Endometrial microvascular endothelial cells (primary cell): Measurements from ENCODE around the gene CFAP58. TPM values are rescaled to one million over a fixed set of nuclear protein-coding genes. Genes with fewer than 3 reads are reported as not detected.

Source experiments
- in situ Hi-C: cut with HindIII; loops from 2 replicates; pipeline ENCODE4 v1.10.0; 2017; ENCODE audit warnings: low sequenced_read_pairs, low pct_unique_long_range_greater_than_20kb; ENCODE audit errors: inconsistent ontology term
- total RNA-seq: library from RNA; depleted of rRNA; stranded (reverse); fragments of >200 nt; gene quantifications from one replicate; pipeline ENCODE4 v1.2.3, GENCODE V29; 2015; ENCODE audit errors: inconsistent ontology term

CFAP58 gene
- total RNA-seq, 1 donor from 2014 or later, result 0.28 TPM

- in situ Hi-C loops, result no loop called here
Observed at GRCh38 chr10:104403636-104404035, 50.0 kb downstream of the CFAP58 start.

- in situ Hi-C loops, result no loop called here
Observed at GRCh38 chr10:104406715-104407650, 53.4 kb downstream of the CFAP58 start.

GRCh38 chr10:104413528-104413927 lies 59.9 kb downstream of the CFAP58 start:
- in situ Hi-C loops, result no loop called here

GRCh38 chr10:104415526-104416165 lies 62.0 kb downstream of the CFAP58 start:
- in situ Hi-C loops, result no loop called here

- in situ Hi-C loops, result no loop called here
Observed at GRCh38 chr10:104416851-104417250, 63.2 kb downstream of the CFAP58 start.

GRCh38 chr10:104417637-104418292 lies 64.1 kb downstream of the CFAP58 start:
- in situ Hi-C loops, result no loop called here

GRCh38 chr10:104424719-104425118 lies 71.1 kb downstream of the CFAP58 start:
- in situ Hi-C loops, result no loop called here

GRCh38 chr10:104427989-104428388 lies 74.4 kb downstream of the CFAP58 start:
- in situ Hi-C loops, result no loop called here

GRCh38 chr10:104429846-104430245 lies 76.2 kb downstream of the CFAP58 start:
- in situ Hi-C loops, result no loop called here

- in situ Hi-C loops, result no loop called here
Observed at GRCh38 chr10:104430360-104430759, 76.7 kb downstream of the CFAP58 start.

GRCh38 chr10:104433669-104434068 lies 80.0 kb downstream of the CFAP58 start:
- in situ Hi-C loops, result no loop called here

GRCh38 chr10:104434601-104435000 lies 81.0 kb downstream of the CFAP58 start:
- in situ Hi-C loops, result no loop called here

GRCh38 chr10:104435822-104436221 lies 82.2 kb downstream of the CFAP58 start:
- in situ Hi-C loops, result no loop called here

GRCh38 chr10:104437226-104437625 lies 83.6 kb downstream of the CFAP58 start:
- in situ Hi-C loops, result no loop called here

GRCh38 chr10:104440221-104440620 lies 86.6 kb downstream of the CFAP58 start:
- in situ Hi-C loops, result no loop called here

- in situ Hi-C loops, result no loop called here
Observed at GRCh38 chr10:104441329-104442000, 87.8 kb downstream of the CFAP58 start.

- in situ Hi-C loops, result no loop called here
Observed at GRCh38 chr10:104445359-104445758, 91.7 kb downstream of the CFAP58 start.

- in situ Hi-C loops, result no loop called here
Observed at GRCh38 chr10:104446151-104446550, 92.5 kb downstream of the CFAP58 start.

- in situ Hi-C loops, result no loop called here
Observed at GRCh38 chr10:104447331-104447730, 93.7 kb downstream of the CFAP58 start.
